ENCODE results near the gene IFT88.
"Not testable (repeated sequence)": the region's sequence is repeated elsewhere in the genome, so short reads cannot be mapped to it uniquely, and the experiment has no call there.

Gene IFT88

GRCh38 chr13:20647758-20648157 is 80.8 kb downstream of the IFT88 start:
- ATAC-seq: no peak

- no peak for ATAC-seq
These were observed 86.0 kb downstream of the IFT88 start for GRCh38 chr13:20652946-20653345.

- ATAC-seq: no peak
These were observed 87.2 kb downstream of the IFT88 start for GRCh38 chr13:20654156-20654555.

GRCh38 chr13:20658451-20659040 is 91.6 kb downstream of the IFT88 start:
- ATAC-seq: no peak

- no peak for ATAC-seq
These were observed 97.4 kb downstream of the IFT88 start for GRCh38 chr13:20664351-20664750.

GRCh38 chr13:20666948-20667347 is 100.0 kb downstream of the IFT88 start:
- no peak for ATAC-seq

- no peak for ATAC-seq
These were observed 101.0 kb downstream of the IFT88 start for GRCh38 chr13:20667857-20668437.

- ATAC-seq: no peak
These were observed 102.2 kb downstream of the IFT88 start for GRCh38 chr13:20669162-20669561.

GRCh38 chr13:20671789-20672188 is 104.8 kb downstream of the IFT88 start:
- no peak for ATAC-seq

GRCh38 chr13:20672772-20673171 is 105.8 kb downstream of the IFT88 start:
- ATAC-seq: no peak

GRCh38 chr13:20673715-20674114 is 106.8 kb downstream of the IFT88 start:
- ATAC-seq: no peak

GRCh38 chr13:20676213-20676612 is 109.3 kb downstream of the IFT88 start:
- ATAC-seq: no peak

- ATAC-seq: not testable (repeated sequence)
These were observed 111.6 kb downstream of the IFT88 start for GRCh38 chr13:20678606-20679005.

GRCh38 chr13:20679879-20680278 is 112.9 kb downstream of the IFT88 start:
- no peak for ATAC-seq

- no peak for ATAC-seq
These were observed 113.6 kb downstream of the IFT88 start for GRCh38 chr13:20680416-20681080.

GRCh38 chr13:20681481-20681880 is 114.5 kb downstream of the IFT88 start:
- not testable (repeated sequence) for ATAC-seq

- ATAC-seq: no peak
These were observed 115.1 kb downstream of the IFT88 start for GRCh38 chr13:20682061-20682460.

GRCh38 chr13:20684041-20684440 is 117.1 kb downstream of the IFT88 start:
- ATAC-seq: no peak

- no peak for ATAC-seq
These were observed 117.6 kb downstream of the IFT88 start for GRCh38 chr13:20684546-20684945.

GRCh38 chr13:20685092-20685491 is 118.1 kb downstream of the IFT88 start:
- no peak for ATAC-seq

- ATAC-seq: no peak
These were observed 119.2 kb downstream of the IFT88 start for GRCh38 chr13:20686167-20686566.

GRCh38 chr13:20686863-20687579 is 120.1 kb downstream of the IFT88 start:
- ATAC-seq: no peak

GRCh38 chr13:20689291-20689690 is 122.3 kb downstream of the IFT88 start:
- ATAC-seq: no peak

GRCh38 chr13:20691616-20692015 is 124.7 kb downstream of the IFT88 start:
- no peak for ATAC-seq

All from activated CD4-positive, CD25-positive, alpha-beta regulatory T cell treated with anti-CD3 and anti-CD28 coated beads, Interleukin-2, amount 50 U/mL, for 24 hours (primary cell).